A549 treated with AZD9567 at 1 μM for 4 hours (cell line): ENCODE results near the gene CBX7. TPM values are rescaled to one million over a fixed set of nuclear protein-coding genes. Genes with fewer than 3 reads are reported as not detected.

Experiments used
- total RNA-seq: library from RNA; stranded (reverse); fragments of 200-300 nt; extraction: Qiagen RNA extraction; gene quantifications from 5 replicates; pipeline ENCODE4 v1.2.3, GENCODE V29; 2022; ENCODE audit not compliant: insufficient read depth

CBX7 gene
- total RNA-seq, result 0.78 to 1.3 TPM (median 1.1 TPM) in 5 replicates

DNA sequence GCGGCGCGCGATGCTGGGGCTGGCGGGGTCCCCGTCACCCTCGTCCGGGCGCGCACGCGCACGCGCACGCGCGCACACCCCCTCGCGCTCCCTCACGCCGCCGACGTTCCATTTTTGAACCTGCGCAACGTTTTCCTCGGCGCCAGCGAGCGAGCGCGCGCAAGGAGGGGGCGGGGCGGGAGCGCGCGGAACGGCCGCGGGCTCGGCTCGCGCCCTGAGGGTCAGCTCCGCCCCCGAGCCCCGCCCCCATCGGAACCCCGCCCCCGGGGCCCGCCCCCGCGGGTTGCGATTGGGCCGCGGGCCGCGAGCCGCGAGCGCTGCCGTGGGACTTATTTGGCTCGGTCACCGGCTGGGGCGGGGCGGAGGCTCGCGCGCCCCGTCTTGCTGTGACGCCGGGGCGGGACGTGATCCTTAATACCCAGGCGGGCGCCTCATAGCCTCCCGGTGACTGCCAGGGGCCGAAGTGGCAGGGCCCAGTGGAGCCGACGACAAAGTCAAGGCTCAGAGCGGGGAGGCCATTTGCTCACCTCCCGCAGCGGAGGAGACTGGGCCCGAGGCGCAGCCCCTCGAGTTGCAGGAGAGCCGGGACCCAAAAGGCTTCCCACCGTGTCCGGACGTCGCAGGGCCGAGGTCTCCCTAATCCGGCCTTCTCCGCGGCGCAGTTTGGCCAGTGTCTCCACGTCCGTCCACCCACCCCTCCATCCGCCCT, at the start of gene CBX7:
TSS of gene CBX7 (minus strand) at position 170 of the 709 bp plus-strand sequence. CDS start 236 bp downstream, outside the sequence.

DNA sequence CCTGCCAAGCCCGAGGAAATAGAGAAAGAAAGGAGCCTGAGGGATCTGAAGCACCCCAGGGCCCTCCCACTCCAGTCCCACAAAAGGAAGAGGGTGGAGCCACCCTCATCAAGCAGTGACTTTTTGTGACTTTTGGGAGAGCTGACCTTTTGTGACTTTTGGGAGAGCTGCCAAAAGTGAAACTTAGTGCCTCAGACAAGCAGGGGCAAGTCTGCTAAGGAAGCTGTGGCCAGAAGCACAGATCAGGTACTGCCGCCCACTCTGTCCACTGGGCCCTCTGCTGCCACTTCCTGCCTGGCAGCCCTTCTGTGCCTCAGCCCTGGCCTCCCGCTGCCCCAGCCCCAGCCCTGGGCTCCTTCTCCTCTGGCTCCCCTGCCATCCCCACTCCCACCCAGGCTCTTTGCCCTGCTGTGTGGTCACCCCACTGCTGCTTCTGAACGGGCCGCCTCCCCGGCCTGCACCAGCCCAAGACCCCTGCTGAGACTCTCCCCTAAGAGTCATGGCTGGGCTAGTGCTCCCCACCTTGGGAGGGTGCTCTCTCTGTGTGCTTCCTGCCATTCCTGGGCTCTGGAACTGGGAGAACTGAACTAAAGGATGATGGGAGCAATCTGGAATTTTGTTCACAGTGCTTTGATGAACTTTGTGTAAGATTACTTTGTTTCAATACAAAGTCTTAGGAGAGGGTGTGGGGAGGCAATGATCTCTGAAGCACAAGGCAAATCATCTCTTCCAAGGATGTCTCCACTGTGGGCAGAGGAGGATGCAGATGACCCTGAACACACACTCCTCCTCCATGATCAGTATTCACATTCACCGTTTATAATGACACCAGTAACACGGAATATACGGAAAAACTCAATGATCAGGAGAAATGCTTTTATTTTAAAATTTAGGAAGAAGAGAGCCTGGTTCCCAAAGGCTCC, 55.1 kb downstream of the CBX7 start, which contains the start of gene APOBEC3H:
TSS of gene APOBEC3H (plus strand) at position 147 of the 923 bp plus-strand sequence. CDS start 3,035 bp downstream, outside the sequence.

Other genes with a start within 250 kb of the CBX7 start
- 0.06 TPM in 1 of 5 replicates, not detected in the others for gene APOBEC3A, start 195.1 kb downstream of the CBX7 start, total RNA-seq
- gene APOBEC3B, start 170.3 kb downstream of the CBX7 start, total RNA-seq, result 24.7 to 30.0 TPM (median 26.3 TPM) in 5 replicates
- 23.9 to 33.0 TPM (median 24.2 TPM) in 5 replicates for gene APOBEC3C, start 138.4 kb downstream of the CBX7 start, total RNA-seq
- gene APOBEC3D, start 131.6 kb downstream of the CBX7 start, total RNA-seq, result 0.20 to 0.48 TPM (median 0.38 TPM) in 4 of 5 replicates, not detected in the other
- 1.5 to 2.5 TPM (median 2.1 TPM) in 4 of 5 replicates, not detected in the other for gene APOBEC3F, start 111.8 kb downstream of the CBX7 start, total RNA-seq
- 0.06 to 0.08 TPM (median 0.08 TPM) in 3 of 5 replicates, not detected in the others for gene APOBEC3G, start 75.4 kb downstream of the CBX7 start, total RNA-seq
- 0.19 to 0.45 TPM (median 0.31 TPM) in 4 of 5 replicates, not detected in the other for gene APOBEC3H, start 55.4 kb downstream of the CBX7 start, total RNA-seq
- gene PDGFB, start 92.3 kb upstream of the CBX7 start, total RNA-seq, result 0.56 to 3.6 TPM (median 2.3 TPM) in 5 replicates
- 1,743 to 2,245 TPM (median 1,807 TPM) in 5 replicates for gene RPL3, start 166.9 kb upstream of the CBX7 start, total RNA-seq
- 9.5 to 15.5 TPM (median 11.0 TPM) in 5 replicates for gene SYNGR1, start 197.3 kb upstream of the CBX7 start, total RNA-seq
- gene TAB1, start 247.1 kb upstream of the CBX7 start, total RNA-seq, result 8.0 to 11.7 TPM (median 10.9 TPM) in 5 replicates